Dedifferentiated amniotic fluid mesenchymal stem cell (primary cell): ENCODE measurements around the gene DPYD.

Experiments
- DNase-seq: peaks from one replicate; pipeline ENCODE4 v3.0.0-alpha.2; 2016; ENCODE audit errors: extremely low spot score

The DPYD gene

GRCh38 chr1:97693601-97694000 lies 227.2 kb downstream of the DPYD start:
- no peak for DNase-seq

DNA sequence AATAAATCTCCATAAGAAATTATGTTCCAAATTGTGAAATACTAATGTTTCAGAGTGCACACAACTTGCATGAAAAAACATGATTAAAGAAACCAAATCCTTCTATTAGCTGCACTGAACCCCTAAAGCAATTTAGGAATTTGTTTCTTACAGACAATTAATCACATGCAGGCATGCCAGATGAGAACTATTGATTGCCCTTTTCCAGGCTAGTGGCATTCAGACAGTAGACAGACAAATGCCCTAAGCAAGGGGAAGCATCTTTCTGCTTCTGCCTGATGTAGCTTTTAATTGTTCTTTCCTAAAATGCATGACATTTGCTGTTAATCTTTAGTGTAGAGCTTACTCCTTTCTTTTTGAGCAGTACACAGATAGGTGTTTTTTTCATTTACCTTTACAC lies 229.5 kb downstream of the DPYD start:
- no peak for DNase-seq

DNA sequence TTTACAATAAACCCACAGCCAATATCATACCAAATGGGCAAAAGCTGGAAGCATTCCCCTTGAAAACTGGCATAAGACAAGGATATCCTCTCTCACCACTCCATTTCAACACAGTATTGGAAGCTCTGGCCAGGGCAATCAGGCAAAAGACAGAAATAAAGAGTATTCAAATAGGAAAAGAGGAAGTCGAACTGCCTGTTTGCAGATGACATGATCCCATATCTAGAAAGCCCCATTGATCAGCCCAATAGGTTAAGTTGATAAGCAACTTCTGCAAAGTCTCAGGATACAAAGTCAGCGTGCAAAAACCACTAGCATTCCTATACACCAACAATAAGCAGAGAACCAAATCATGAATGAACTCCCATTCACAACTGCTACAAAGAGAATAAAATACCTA lies 235.5 kb downstream of the DPYD start:
- DNase-seq, result no peak

DNA sequence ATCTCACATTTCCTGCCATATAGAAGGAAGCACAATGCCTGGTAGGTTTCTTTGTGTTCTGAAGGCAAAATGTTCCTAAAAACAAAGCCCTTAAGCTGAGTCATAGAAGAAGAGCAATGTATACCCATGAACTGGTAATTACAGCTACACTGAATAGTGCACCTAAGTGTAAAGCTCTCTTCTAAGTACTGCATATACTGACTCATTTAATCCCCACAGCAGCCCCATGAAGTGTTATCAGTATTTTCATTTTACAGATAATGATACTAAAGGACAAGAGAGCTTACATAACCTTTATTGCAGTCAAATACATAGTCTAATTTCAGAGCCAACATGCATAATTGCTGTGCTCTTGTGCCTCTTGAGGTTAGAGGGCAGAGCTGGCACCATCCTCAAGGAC lies 239.9 kb downstream of the DPYD start:
- no peak for DNase-seq

DNA sequence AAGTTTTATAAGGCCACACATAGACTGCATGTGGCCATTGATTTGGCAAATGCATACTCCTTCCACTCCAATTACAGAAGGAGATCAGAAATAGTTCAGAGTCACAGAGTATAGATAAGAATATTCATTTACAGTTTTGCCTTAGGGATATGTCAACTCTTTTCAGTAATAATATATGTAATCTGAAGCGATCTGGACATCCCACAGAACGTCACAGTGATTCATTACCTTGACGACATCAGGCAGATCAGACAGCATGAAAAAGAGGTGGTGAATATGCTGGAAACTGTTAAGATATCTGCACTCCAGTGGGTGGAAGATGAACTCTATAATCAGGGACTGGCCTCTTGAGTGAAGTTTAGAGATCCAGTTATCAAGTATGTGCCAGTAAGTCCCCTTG lies 240.4 kb downstream of the DPYD start:
- DNase-seq, result no peak

DNA sequence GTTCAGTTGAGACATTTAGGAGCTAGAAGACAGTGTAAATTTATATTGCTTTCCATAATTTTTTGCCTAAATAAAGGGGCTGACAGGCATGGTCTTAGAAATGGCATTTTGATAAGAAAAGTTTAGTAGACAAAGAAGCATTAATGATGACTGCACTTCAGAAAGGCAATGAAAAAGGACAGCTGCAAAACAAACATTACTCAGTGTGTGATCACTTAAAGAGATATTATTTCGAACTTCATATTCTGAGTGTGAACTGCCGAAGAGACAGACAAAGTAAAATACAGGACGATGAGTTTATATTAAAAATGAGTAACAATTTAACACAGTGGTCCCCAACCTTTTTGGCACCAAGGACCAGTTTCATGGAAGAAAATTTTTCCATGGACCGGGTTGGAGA lies 243.1 kb downstream of the DPYD start:
- no peak for DNase-seq

DNA sequence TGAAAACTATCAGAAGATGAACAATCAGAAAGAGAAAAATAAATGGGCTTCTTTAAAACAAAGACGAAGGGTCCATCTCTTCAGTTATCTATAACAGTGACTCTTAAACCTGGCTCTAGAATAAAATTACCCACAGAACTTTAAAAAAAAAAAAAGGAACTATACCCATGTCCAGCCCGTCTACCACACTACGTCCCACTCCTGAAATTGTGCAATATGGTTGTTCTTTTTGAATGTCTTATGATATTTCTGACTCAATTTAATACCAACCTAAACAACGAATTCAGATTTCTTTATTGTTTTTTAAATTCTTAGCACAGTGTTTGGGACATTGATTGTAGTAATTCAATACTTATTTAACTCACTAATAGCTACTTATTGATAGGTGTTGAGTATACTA lies 246.3 kb downstream of the DPYD start:
- no peak for DNase-seq

DNA sequence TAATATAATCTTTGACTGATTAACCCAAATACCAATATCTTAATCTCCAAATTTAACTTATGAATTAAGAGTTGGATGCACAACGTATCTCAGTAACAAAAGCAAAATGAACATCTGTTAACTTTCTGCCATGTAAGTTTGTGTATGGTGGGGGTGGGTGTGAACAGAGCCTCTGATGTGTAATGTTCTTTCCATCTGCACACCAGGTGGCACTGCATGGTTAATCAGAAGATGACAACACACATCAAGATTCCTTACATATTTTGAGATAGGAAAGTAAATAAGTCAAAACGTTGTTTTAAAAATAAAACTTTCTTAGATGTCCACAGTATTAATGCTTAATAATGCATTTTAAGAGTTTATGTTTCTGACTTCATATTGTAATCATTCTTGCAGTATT lies 251.9 kb downstream of the DPYD start:
- DNase-seq, result no peak

DNA sequence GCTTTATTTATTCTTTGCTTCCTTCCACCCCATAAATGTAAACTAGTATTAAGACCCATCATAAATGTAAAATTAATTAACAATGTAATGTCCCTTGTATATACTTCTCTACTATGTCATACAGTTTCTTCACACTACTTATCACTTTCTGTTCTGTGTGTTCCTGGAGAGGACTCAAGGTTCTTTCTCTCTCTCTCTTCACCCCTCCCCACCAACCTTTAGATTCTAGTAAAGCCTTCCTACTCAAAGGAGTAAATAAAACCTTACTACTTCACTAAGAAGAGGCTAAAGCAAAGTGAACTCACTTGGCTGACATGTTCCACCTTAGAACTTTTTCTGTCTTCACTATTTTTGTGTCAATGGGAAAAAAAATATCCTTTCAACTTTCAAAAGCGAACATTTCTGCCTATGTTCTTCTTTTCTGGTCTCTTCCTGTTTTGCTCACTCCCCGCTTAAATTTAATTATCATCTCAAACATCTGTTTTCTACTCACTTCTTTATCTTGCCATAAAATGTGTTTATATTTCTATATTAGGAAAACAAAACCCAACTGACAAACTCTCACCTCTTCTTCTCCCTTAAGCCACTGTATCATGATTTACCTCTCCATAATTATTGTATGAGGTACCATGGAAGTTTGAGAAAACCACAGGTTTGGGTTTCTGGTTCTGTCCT lies 260.3 kb downstream of the DPYD start:
- no peak for DNase-seq

DNA sequence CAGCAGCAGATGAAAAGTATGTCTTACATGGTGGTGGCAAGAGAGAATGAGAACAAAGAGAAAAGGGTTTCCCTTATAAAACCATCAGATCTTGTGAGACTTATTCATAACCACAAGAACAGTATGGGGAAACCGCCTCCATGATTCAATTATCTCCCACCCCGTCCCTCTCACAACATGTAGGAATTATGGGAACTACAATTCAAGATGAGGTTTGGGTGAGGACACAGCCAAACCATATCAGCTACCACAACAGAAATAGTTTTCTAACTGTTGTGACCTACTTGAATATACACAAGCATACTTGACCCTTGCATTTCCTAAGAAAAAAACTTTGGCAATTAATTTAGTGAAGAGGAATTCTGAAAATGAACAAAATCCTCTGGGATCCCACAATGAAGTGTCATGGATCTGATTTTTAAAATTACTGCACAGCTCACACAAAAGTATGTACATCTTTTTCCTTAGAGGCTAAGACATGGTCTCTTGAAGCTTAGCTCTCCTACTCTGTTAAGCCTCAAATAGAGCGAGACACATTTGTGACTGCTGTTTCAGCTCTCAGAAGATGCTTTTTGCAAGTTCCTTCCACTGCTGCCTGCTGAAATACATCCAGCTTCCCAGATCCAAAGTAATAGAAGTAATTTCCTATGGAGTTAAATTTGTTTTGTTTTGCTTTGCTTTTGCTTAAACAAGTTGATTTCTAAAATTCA lies 265.8 kb downstream of the DPYD start:
- DNase-seq, result no peak

GRCh38 chr1:97651250-97651649 lies 269.6 kb downstream of the DPYD start:
- DNase-seq, result no peak

DNA sequence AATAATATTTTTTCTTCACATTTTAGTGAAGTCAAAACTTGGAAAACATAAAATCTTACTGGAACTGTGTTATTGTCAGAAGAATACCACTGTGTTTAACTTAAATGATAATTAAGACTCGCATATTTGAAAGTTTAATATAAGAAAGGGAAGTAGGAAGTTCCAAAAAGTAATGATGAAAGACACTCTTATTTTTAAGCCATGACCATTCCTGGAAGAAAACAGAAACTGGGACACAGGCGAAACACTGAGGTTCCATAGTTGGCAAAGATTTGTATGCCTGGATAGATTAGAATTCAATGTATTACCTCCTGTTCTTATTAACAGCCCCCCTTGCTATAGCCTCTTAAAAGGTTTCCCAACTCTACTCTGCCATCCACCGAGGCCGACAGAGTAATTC lies 271.2 kb downstream of the DPYD start:
- DNase-seq, result no peak

DNA sequence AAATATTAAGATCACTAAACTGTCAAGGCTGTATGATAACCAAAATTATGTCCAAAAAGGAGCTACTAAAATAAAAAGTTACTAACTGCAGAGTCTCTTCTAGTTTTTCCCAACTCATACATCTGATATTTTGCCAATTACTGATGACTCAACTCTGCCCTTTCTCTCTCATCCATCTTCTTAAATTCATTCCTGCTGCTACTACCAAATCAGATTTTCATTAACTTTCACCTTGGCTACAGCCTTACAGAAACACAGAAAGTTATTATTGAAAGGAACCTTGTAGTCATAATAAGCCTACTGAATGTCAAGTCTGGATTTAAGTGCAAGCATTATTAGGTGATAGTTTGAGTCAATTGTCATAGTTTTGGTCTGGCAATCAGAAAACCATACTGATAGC lies 273.1 kb downstream of the DPYD start:
- peak; percentile 51 for DNase-seq

GRCh38 chr1:97646071-97646470 lies 274.8 kb downstream of the DPYD start:
- no peak for DNase-seq

GRCh38 chr1:97640677-97641076 lies 280.2 kb downstream of the DPYD start:
- no peak for DNase-seq

- DNase-seq, result no peak
Measured at GRCh38 chr1:97636941-97637340, 283.9 kb downstream of the DPYD start.

DNA sequence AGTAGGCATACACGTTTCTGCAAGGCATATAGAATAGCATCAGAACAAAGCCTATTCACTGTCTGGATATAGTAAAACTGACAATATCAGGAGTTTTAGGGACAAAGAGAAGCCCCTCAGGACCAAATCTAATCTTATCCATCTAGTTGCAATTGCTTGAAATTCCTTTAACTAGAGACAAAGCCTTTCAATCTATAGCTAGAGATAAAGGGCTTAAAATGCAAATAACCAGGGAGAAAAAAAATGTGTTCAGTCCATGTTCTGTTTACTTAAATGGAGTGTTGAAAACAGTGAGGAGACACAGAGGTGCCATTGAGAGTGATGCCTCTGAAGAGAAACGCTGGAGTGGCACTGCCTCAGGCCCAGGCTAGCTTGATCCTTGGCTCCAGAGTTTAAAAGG lies 286.1 kb downstream of the DPYD start:
- DNase-seq, result no peak

GRCh38 chr1:97632776-97633175 lies 288.1 kb downstream of the DPYD start:
- DNase-seq, result no peak

DNA sequence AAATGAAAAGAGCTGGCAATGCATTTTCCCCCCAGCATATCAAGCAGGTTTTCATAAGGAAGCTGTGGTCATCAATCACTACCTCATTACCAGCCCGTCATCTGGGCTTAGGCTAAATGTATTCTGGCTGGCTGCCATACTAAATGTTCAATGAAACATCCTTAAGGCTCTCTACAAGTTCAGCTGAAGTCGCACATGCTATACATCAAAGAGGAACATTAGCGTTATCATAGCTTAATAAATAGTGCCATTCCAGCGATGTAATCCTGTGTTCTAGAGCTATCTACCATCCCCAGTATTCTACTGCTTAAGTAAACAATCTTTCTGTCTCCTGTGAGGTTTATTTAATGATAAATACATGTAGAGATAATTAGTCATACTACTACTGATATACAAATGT lies 288.8 kb downstream of the DPYD start:
- no peak for DNase-seq

DNA sequence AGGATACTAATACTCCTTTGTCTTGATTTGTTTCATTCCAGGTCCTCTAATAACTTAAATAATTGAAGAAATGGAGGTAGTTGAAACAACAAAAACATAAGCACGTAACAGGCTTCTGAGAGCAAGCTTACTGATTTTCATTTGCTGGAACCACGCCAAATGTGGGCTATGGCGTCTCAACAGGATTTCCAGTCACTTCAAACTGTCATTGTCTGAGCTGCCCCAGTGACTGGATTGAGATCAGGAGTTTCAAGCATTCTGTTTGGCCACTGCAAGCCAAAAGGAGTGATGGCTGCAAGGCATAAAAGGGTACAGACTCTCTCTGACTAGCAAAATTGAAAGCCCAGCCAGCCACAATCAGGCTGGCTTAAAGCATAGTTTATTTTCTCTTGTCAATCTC lies 289.9 kb downstream of the DPYD start:
- DNase-seq, result no peak

DNA sequence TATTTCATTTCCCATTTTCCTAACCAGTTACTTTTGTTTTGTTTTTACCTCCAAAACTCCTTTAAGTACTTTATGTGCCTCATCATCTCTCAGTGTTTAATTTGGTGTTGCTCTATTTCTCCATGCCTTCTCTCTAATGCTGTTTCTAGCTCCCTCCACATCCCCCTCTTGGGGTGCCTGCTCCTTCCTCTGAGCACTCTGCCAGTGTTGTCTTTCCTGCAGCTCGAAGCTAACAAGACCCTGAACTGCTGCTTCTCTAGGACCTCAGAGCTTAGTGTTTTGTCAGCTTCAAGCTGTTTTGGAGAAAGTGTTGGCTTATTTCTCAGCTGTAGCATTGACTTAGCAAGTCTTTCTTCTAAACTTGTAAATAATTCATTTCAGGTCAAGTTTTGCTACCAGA lies 290.6 kb downstream of the DPYD start:
- no peak for DNase-seq

DNA sequence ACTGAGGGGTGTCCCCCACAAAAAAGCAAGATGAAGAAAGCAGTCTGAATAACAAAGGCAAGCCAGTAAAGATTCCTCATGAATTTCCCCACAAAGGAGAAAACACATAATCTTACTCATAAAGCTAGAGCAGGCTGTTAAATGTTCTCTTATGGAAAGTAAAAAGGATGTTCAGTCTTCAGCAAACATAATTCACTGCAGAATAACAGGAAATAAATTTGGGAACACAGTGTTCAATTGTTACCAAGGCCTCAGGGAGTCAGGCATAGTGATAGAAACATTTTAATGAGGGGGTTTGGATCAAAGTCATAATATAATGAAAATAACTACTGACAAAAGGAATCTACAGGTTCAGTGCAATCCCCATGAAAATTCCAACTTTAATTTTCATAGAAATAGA lies 297.6 kb downstream of the DPYD start:
- no peak for DNase-seq

- no peak for DNase-seq
Measured at GRCh38 chr1:97621955-97622354, 298.9 kb downstream of the DPYD start.

DNA sequence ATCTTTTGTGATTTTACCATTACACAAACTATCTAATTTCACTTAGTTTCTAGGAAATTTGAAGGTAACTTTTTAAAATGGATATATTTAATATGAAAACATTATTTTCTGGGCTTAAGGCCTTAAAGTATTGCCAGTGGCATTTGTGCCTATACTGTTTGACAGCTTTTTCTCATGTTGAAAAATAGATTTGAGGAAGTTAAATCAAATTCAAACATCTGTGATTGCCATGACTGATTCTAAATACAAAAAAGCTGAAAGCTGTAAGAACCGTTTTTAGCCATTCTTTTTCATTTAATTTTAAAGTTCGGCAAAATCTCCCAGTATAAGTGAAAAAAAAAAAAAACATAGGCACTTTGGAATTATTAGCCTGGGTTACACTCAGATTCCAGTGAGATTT lies 301.1 kb downstream of the DPYD start:
- no peak for DNase-seq
